Adrenal gland (tissue), 12 donors: Measurements from ENCODE around the gene CDC5L. TPM values are rescaled to one million over a fixed set of nuclear protein-coding genes. Genes with fewer than 3 reads are reported as not detected.

Experiments used
- DNase-seq, 7 donors: peaks; one replicate each; pipeline ENCODE4 v3.0.0-alpha.2; 2019 to 2020
- H3K27ac ChIP-seq, 5 donors: fragments of 200-600 bp; sonication (generic) in 4 of 5; 1 replicate in 3 of 5; 2 replicates in 2 of 5; pipeline versions ENCODE4 v1.5.1 to v1.8.0; 2016 to 2020; ENCODE audit warnings: mild to moderate bottlenecking in 1 of 5
- H3K27me3 ChIP-seq: fragments of 200-600 bp; 2 replicates; pipeline ENCODE4 v1.8.0; 2021
- H3K36me3 ChIP-seq, 2 donors: fragments of 200-600 bp; replicated peaks in 1 of 2; 1 replicate in 1 of 2; 2 replicates in 1 of 2; pipeline versions ENCODE4 v1.5.1 to v1.8.0; 2018 to 2022
- H3K4me1 ChIP-seq, 2 donors: fragments of 200-600 bp; replicated peaks in 1 of 2; 1 replicate in 1 of 2; 2 replicates in 1 of 2; pipeline versions ENCODE4 v1.5.1 to v1.8.0; 2018 to 2021
- H3K4me3 ChIP-seq, 4 donors: fragments of 200-600 bp; sonication (generic) in 3 of 4; one replicate each; pipeline ENCODE4 v1.5.1; 2016 to 2018
- H3K9me3 ChIP-seq, 3 donors: fragments of 200-600 bp; sonication (generic) in 1 of 3; replicated peaks in 1 of 3; 1 replicate in 2 of 3; 2 replicates in 1 of 3; pipeline versions ENCODE4 v1.5.1 to v1.8.0; 2016 to 2021
- POLR2A ChIP-seq, 2 donors: fragments of 450-650 bp; IDR thresholded peaks; one replicate each; pipeline ENCODE4 v1.6.1; 2017; ENCODE audit warnings: antibody characterized with exemption in 2 of 2, mild to moderate bottlenecking in 2 of 2, moderate library complexity in 1 of 2
- WGBS, 4 donors: extraction: QIAGEN DNeasy Blood & Tissue Kit in 2 of 4; methylation state at CpG; one replicate each; pipeline versions ENCODE4 v1.1.5 to v1.1.7; 2013 to 2017; 5-methylcytosine and 5-hydroxymethylcytosine counted together
- intact Hi-C, 2 donors: fragments of 100-400 bp; cut with DNase I; formaldehyde crosslinking; loops; one replicate each; pipeline versions ENCODE4 v1.14.1 to v1.15.0; 2022 to 2023
- polyA plus RNA-seq, 3 donors: library from polyadenylated mRNA; stranded (reverse); fragments of 200-250 nt in 2 of 3; fragments of 350-450 nt in 1 of 3; fragmentation: Illumina TruSeq in 1 of 3; extraction: RNeasy Lipid Tissue Mini Kit (QIAGEN cat#74804) in 1 of 3; gene quantifications; one replicate each; pipeline ENCODE4 v1.2.3, GENCODE V29; 2013 to 2014
- total RNA-seq, 9 donors: library from RNA; depleted of rRNA in 4 of 9; stranded (reverse); fragments of >200 nt in 4 of 9; fragments of 120-200 nt in 1 of 9; fragmentation: NEBNext Ultra II Directional in 1 of 9; extraction: Animal tissue kit (Norgen Biotek cat#: 25700) in 1 of 9; gene quantifications; one replicate each; pipeline versions ENCODE4 v1.1.0 to v1.2.4, GENCODE V29; 2013 to 2023
- TF ChIP-seq, protein P1 (sequence below), 6 experiments: fragments of 450-650 bp in 4 of 6; fragments of 200-600 bp in 2 of 6; sonication (generic) in 1 of 6; IDR thresholded peaks; 1 replicate in 5 of 6; 2 replicates in 1 of 6; pipeline versions ENCODE4 v1.5.1 to v1.8.0; 2016 to 2021; ENCODE audit warnings: antibody characterized with exemption in 6 of 6, mild to moderate bottlenecking in 2 of 6, moderate library complexity in 1 of 6
- donor health status: healthy with polysubstance abuse.
- donor health status: Bipolar disorder and iron deficiency.
- donor health status: DM: yes; HTN: yes; CAD: no.
- donor health status: DM: no; HTN: no; CAD: no.
- donor health status: DM: no; HTN: no; CAD: no.
- donor health status: DM: yes; HTN: yes; CAD: no.

The CDC5L gene
- total and polyA plus RNA-seq, 12 donors: 5.6 to 39.3 (median 20.8) TPM

DNA sequence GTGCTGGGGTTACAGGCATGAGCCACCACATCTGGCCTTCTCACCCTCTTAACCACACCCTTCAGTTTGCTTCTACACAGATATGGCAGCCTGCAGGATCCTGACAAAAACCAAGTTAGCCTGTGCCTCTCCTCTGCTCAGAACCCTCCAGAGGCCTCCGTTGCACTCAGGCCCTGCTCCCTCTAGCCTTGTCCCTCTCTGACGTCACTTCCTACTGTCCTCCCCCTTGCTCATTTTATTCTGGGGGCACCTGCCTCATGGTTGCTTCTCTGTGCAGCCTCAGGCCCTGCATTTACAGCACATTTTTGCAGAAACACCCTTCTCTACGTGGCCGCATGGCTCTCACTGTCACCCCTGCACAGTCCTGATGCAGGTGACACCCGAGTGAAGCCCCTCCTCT lies 105.6 kb downstream of the CDC5L start:
- Histone ChIP-seq H3K4me1 (no peaks in the 10 kb centered on the region), H3K36me3 (no peaks in the 10 kb centered on the region), H3K27me3 (peaks cover 27% of the 10 kb centered on the region), H3K9me3 (no peaks in the 10 kb centered on the region), H3K27ac (no peak overlapping the region), H3K4me3 (no peak overlapping the region)
- no peak for DNase-seq
- intact Hi-C loops: no loop called here
- 72 to 84% (median 77%) methylated on average over 5 of the region's 5 CpGs for WGBS, 4 donors
- TF ChIP-seq POLR2A (IDR thresholded peaks at IDR 0.05): no peak
- TF ChIP-seq, protein P1, sequence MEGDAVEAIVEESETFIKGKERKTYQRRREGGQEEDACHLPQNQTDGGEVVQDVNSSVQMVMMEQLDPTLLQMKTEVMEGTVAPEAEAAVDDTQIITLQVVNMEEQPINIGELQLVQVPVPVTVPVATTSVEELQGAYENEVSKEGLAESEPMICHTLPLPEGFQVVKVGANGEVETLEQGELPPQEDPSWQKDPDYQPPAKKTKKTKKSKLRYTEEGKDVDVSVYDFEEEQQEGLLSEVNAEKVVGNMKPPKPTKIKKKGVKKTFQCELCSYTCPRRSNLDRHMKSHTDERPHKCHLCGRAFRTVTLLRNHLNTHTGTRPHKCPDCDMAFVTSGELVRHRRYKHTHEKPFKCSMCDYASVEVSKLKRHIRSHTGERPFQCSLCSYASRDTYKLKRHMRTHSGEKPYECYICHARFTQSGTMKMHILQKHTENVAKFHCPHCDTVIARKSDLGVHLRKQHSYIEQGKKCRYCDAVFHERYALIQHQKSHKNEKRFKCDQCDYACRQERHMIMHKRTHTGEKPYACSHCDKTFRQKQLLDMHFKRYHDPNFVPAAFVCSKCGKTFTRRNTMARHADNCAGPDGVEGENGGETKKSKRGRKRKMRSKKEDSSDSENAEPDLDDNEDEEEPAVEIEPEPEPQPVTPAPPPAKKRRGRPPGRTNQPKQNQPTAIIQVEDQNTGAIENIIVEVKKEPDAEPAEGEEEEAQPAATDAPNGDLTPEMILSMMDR (IDR thresholded peaks at IDR 0.05): no peak

DNA sequence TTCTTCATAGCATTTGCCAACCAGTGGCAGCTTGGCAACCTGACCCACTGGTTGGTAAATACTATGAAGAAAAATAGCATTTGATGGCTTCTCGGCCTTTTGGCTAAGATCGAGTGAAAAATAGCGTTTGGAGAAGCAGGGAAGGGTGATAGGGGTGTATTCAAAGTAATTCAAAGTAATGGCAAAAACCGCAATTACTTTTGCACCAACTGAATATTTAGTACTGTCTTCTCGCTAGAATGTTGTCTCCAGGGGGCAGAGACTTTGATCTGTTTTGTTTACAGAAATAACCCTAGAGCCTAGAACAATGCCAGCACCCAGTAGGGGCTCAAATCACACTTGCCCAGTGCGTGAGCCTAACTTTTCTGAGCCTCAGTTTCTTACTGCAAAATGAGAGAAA lies 106.1 kb downstream of the CDC5L start:
- no peak for TF ChIP-seq POLR2A (IDR thresholded peaks at IDR 0.05)
- TF ChIP-seq, protein P1 (IDR thresholded peaks at IDR 0.05): no peak
- H3K4me1 ChIP-seq: no peaks in the 10 kb centered on the region
- no peak overlapping the region for H3K27ac ChIP-seq
- H3K36me3 ChIP-seq: no peaks in the 10 kb centered on the region
- no peak overlapping the region for H3K4me3 ChIP-seq
- intact Hi-C loops: no loop called here
- WGBS, 4 donors: 73 to 83% (median 81%) methylated on average over 6 of the region's 6 CpGs
- peaks cover 24% of the 10 kb centered on the region for H3K27me3 ChIP-seq
- DNase-seq: no peak
- no peaks in the 10 kb centered on the region for H3K9me3 ChIP-seq

DNA sequence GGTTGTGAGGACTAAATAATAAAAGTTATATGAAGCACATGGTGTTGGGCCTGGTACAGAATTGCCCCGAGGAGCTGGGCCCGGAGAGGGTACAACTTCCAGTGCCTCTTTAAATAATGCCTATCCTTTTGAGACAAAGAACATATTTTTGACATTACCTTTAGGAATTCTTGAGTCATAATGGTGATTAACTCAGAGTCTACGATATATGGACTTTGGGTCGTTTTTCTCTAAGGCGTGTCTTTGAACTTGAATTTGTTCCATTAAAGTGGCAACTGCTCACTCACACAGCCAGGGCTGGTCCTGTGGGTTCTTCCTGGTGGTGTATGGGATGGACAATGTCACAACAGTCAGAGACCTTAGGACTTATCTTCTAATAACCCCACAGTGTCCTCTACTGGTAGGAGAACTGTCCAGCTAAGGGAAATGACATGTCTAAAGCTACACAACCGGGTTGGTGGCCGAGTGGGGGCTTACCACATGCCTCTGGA lies 106.5 kb downstream of the CDC5L start:
- H3K27me3 ChIP-seq: peaks cover 24% of the 10 kb centered on the region
- TF ChIP-seq POLR2A (IDR thresholded peaks at IDR 0.05): no peak
- TF ChIP-seq, protein P1 (IDR thresholded peaks at IDR 0.05): no peak
- DNase-seq: peak in 1 of 7 donors; percentile 27

DNA sequence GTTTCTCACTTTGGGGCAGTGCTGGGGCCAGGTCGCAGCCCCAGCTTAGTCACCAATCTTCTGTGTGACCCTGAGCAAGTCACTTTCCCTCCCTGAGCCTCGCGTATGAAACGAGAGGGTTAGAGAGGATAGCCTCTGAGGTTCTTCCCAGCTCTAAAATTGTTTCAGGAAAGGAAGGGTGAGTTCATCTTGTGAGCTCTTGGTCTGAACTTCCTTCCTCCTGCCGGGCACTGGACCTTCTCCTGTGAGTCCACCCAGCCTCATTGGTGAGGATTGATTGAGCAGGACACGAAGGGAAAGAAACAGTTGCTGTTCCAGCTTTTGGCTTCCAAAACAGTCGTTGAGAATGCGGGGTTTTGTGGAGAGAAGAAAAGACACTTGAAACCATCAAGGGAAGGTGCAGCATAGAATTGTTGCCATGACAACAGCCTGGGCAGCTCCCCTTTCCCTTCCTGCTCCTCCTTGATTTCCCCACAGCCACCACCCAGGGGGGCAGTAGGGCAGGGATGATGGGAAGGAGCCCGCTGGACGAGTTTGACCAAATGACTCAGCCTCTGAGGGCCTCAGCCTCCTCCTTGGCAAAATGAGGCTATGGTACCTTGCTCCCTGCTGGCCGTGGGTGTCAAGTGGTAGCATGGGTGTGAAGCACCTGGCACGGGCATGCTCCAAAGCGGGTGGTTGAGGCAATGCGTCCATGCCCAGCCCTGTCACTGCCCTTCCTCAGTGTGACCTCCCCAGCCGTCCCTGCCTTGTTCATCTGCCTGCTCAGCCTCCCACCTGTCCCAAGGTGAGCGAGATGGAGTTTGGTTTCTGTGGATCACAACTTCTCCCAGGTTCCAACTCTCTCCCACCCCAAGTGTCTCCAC lies 107.8 kb downstream of the CDC5L start:
- Histone ChIP-seq H3K4me3 (no peak overlapping the region), H3K27ac (no peak overlapping the region), H3K4me1 (no peaks in the 10 kb centered on the region), H3K9me3 (no peaks in the 10 kb centered on the region), H3K27me3 (peaks cover 24% of the 10 kb centered on the region), H3K36me3 (no peaks in the 10 kb centered on the region)
- peak in 1 of 7 donors; percentile 42 for DNase-seq
- WGBS, 4 donors: 65 to 71% (median 69%) methylated on average over 16 of the region's 16 CpGs
- TF ChIP-seq, protein P1 (IDR thresholded peaks at IDR 0.05): no peak
- intact Hi-C loops: no loop called here

More for the DNA sequence above, 106.5 kb downstream of the CDC5L start:
- H3K4me1 ChIP-seq: no peaks in the 10 kb centered on the region
- intact Hi-C loops: no loop called here
- 58 to 73% (median 67%) methylated on average over 5 to 7 of the region's 7 CpGs for WGBS, 4 donors
- H3K4me3 ChIP-seq: no peak overlapping the region
- H3K27ac ChIP-seq: no peak overlapping the region
- H3K36me3 ChIP-seq: no peaks in the 10 kb centered on the region
- H3K9me3 ChIP-seq: no peaks in the 10 kb centered on the region
